Spinal cord (tissue), 10 donors: Measurements from ENCODE around the gene TNF. TPM values are rescaled to one million over a fixed set of nuclear protein-coding genes. Genes with fewer than 3 reads are reported as not detected.

Experiments used
- DNase-seq, 6 donors: peaks; one replicate each; pipeline versions ENCODE4 v3.0.0 to v3.0.0-alpha.2; 2013 to 2015; ENCODE audit warnings: low spot score in 6 of 6, low read depth in 4 of 6
- H3K27ac ChIP-seq: one replicate; pipeline ENCODE4 v1.5.1; 2013; ENCODE audit warnings: low read depth, low read length, control low read depth
- H3K27me3 ChIP-seq: one replicate; pipeline ENCODE4 v1.6.1; 2013; ENCODE audit warnings: low read length; ENCODE audit not compliant: control insufficient read depth, insufficient read depth
- H3K36me3 ChIP-seq: one replicate; pipeline ENCODE4 v1.6.1; 2013; ENCODE audit warnings: low read length; ENCODE audit not compliant: control insufficient read depth, insufficient read depth
- H3K4me1 ChIP-seq: one replicate; pipeline ENCODE4 v1.6.1; 2013; ENCODE audit warnings: low read length; ENCODE audit not compliant: control insufficient read depth, insufficient read depth
- H3K4me3 ChIP-seq: one replicate; pipeline ENCODE4 v1.5.1; 2013; ENCODE audit warnings: low read depth, low read length, control low read depth
- H3K9me3 ChIP-seq: one replicate; pipeline ENCODE4 v1.6.1; 2013; ENCODE audit warnings: low read length; ENCODE audit not compliant: control insufficient read depth, insufficient read depth
- WGBS: methylation state at CpG from one replicate; pipeline ENCODE4 v1.1.5; 2013; ENCODE audit warnings: missing lambda C conversion rate; ENCODE audit not compliant: insufficient coverage; 5-methylcytosine and 5-hydroxymethylcytosine counted together
- polyA plus RNA-seq, 2 donors: library from polyadenylated mRNA; unstranded; fragments of 120-200 nt; gene quantifications; one replicate each; pipeline ENCODE4 v1.2.1, GENCODE V29; 2013; ENCODE audit not compliant: insufficient read length in 2 of 2
- total RNA-seq, 2 donors: library from RNA; depleted of rRNA in 1 of 2; stranded (reverse); fragments of 120-200 nt in 1 of 2; fragments of >200 nt in 1 of 2; gene quantifications; one replicate each; pipeline versions ENCODE4 v1.2.3 to v1.2.4, GENCODE V29; 2013 to 2014
- donor health status: healthy.

The TNF gene
- total and polyA plus RNA-seq, 4 donors = 0.39 to 0.40 TPM; not detected in 2

- Histone ChIP-seq H3K9me3 (no peaks in the 10 kb centered on the region), H3K4me1 (peaks cover 3% of the 10 kb centered on the region), H3K36me3 (peaks cover 79% of the 10 kb centered on the region), H3K4me3 (no peak overlapping the region), H3K27me3 (no peaks in the 10 kb centered on the region), H3K27ac (no peak overlapping the region)
- WGBS = 50% methylated on average over 1 of the region's 9 CpGs
- DNase-seq = no peak
Measured at GRCh38 chr6:31532644-31533454, 42.5 kb upstream of the TNF start.

- WGBS = no CpG with 5 or more reads among the region's 1 CpG
- peaks cover 3% of the 10 kb centered on the region for H3K4me1 ChIP-seq
- peaks cover 85% of the 10 kb centered on the region for H3K36me3 ChIP-seq
- no peak overlapping the region for H3K27ac ChIP-seq
- DNase-seq = no peak
- H3K9me3 ChIP-seq = no peaks in the 10 kb centered on the region
- no peak overlapping the region for H3K4me3 ChIP-seq
- no peaks in the 10 kb centered on the region for H3K27me3 ChIP-seq
Measured at GRCh38 chr6:31533455-31533841, 41.9 kb upstream of the TNF start.

DNA sequence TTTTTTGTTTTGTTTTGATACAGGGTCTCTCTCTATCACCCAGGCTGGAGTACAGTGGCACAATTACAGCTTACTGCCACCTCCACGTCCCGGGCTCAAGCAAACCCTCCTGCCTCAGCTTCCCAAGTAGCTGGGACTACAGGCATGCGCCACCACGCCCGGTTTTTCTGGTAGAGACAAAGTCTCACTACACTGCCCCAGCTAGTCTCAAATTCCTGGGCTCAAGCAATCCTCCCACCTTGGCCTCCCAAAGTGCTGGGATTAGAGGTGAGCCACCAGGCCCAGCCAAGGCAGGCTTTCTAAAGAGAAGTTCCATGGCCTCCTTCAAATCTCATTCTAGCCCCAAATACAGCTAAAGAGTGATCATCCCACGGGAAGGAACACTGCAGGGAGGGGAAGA is 41.4 kb upstream of the TNF start:
- peaks cover 88% of the 10 kb centered on the region for H3K36me3 ChIP-seq
- no peak overlapping the region for H3K4me3 ChIP-seq
- no peaks in the 10 kb centered on the region for H3K27me3 ChIP-seq
- peaks cover 5% of the 10 kb centered on the region for H3K4me1 ChIP-seq
- no peak for DNase-seq
- no peak overlapping the region for H3K27ac ChIP-seq
- H3K9me3 ChIP-seq = no peaks in the 10 kb centered on the region
- whole genome bisulfite sequencing = 98% methylated on average over 6 of the region's 6 CpGs

DNA sequence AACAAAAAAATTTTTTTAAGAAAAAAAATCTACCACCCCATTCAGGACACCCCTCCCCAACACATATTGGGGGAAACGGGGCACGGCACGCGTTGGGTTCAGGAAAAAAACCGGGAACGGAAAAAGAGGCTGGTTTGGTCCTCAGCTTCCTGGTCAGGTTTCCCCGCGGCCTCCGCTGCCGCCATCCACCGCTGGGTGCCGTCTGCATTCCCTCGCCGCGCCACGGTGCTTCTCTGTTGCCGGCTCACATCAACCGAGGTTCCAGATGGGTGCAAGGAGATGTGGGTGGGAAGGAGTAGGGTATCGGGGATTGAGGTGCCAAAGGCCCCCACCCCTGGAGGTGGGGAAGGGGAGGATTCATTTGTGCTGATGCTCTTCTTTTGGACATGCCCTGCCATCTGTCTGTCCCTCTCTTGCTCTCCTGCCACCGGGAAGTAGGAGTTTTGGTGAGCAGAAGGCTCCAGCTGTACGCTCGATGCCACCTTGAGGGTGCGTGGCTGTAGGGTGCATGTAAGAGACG is 40.8 kb upstream of the TNF start:
- DNase-seq = no peak
- Histone ChIP-seq H3K4me1 (peaks cover 9% of the 10 kb centered on the region), H3K27me3 (no peaks in the 10 kb centered on the region), H3K9me3 (no peaks in the 10 kb centered on the region), H3K4me3 (no peak overlapping the region), H3K27ac (no peak overlapping the region), H3K36me3 (peaks cover 91% of the 10 kb centered on the region)
- WGBS = 93% methylated on average over 12 of the region's 24 CpGs

DNA sequence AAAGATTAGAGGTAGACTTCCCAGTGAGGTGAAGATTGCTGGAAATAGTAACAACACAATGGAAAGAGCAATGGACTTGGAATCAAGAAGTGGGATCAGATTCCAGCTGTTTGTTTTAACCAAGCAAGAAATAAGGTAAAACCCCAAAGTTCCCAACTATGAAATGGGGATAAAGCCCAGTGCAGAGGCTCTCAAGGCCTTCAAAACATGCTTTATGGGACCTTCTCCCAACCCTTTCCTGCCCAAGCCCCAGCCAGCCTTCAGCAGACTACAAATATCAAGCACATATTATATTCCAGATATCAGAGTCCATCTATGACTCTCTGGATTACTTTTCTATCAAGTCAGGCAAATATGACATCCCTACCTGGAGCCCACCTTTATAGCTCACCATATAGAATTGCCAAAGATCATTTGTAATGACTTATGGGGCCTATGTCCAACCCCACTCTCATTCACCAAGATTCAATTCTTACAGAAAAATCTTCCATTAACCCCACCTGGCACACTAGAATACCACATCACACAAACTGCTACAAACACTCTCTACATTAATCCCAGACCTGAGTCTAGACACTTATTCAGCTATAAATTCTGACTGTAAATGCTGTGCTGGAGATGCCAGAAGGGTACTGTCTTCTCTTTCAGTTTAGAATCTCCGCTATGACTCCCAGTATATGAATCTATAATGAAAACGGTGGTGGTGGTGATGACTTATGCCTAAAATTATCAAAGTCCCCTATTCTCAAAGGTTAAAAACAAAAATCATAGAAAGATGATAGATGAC is 39.6 kb upstream of the TNF start:
- no CpG with 5 or more reads among the region's 2 CpGs for WGBS
- Histone ChIP-seq H3K27me3 (no peaks in the 10 kb centered on the region), H3K36me3 (peaks cover 90% of the 10 kb centered on the region), H3K4me1 (peaks cover 17% of the 10 kb centered on the region), H3K27ac (no peak overlapping the region), H3K4me3 (no peak overlapping the region), H3K9me3 (no peaks in the 10 kb centered on the region)
- no peak for DNase-seq

- no peaks in the 10 kb centered on the region for H3K9me3 ChIP-seq
- H3K4me3 ChIP-seq = no peak overlapping the region
- H3K36me3 ChIP-seq = peaks cover 61% of the 10 kb centered on the region
- H3K27me3 ChIP-seq = no peaks in the 10 kb centered on the region
- no peak for DNase-seq
- H3K27ac ChIP-seq = no peak overlapping the region
- 89% methylated on average over 3 of the region's 6 CpGs for WGBS
- H3K4me1 ChIP-seq = peaks cover 27% of the 10 kb centered on the region
Measured at GRCh38 chr6:31538805-31539400, 36.5 kb upstream of the TNF start.

GRCh38 chr6:31540640-31541039 is 34.7 kb upstream of the TNF start:
- Histone ChIP-seq H3K27me3 (no peaks in the 10 kb centered on the region), H3K27ac (peak overlapping the region; percentile 97), H3K9me3 (no peaks in the 10 kb centered on the region), H3K36me3 (peaks cover 44% of the 10 kb centered on the region), H3K4me3 (peak overlapping the region; percentile 95), H3K4me1 (peaks cover 31% of the 10 kb centered on the region)
- no peak for DNase-seq
- WGBS = 20% methylated on average over 1 of the region's 4 CpGs

DNA sequence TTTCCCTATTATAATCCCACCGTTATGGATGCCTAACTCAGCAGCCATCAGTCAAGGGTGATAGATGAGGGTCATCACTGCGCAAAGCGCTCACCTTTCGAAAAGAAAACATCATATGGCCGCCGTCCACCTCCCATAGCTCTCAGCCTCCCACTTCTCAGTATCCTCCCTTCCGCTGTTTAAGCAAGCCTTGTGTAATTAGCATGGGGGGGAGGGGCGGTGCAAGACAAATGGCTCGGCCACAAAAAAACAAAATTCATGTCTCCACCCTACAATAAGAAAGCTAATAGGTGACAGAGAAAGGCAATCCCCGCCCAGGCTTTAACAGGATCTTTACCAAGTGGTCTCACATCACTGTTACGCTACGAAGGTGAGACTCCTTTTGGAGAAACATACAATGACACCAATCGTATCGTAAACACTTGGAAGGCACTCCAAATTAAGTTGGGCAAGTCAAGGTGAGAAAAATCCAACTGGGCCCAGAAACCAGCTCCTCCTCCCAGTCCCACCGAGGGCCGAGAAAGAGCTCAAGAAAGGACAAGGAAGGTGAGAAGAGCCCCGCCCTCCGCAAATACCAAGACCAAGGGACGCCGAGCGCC is 34.2 kb upstream of the TNF start:
- peaks cover 36% of the 10 kb centered on the region for H3K4me1 ChIP-seq
- H3K9me3 ChIP-seq = no peaks in the 10 kb centered on the region
- 0% methylated on average over 10 of the region's 21 CpGs for WGBS
- no peaks in the 10 kb centered on the region for H3K27me3 ChIP-seq
- H3K27ac ChIP-seq = peak overlapping the region; percentile 97
- H3K4me3 ChIP-seq = peak overlapping the region; percentile 95
- peaks cover 39% of the 10 kb centered on the region for H3K36me3 ChIP-seq
- DNase-seq = peak in 4 of 6 donors; percentile 7 to 55 (median 12)
